HEK293 (cell line): ENCODE data around the gene IFNA2.

Source experiments
- ATF2 ChIP-seq: fragments of 450-650 bp; formaldehyde crosslinking; IDR thresholded peaks from 2 replicates; pipeline ENCODE4 v1.5.1; 2016; ENCODE audit warnings: missing biosample characterization, missing genetic modification characterization, low read depth
- ELK4 ChIP-seq: IDR thresholded peaks from 2 replicates; pipeline ENCODE4 v1.6.1; 2011; ENCODE audit warnings: mild to moderate bottlenecking, low read depth, low read length, borderline replicate concordance
- GLI2 ChIP-seq: fragments of 450-650 bp; formaldehyde crosslinking; IDR thresholded peaks from 2 replicates; pipeline ENCODE4; 2017; ENCODE audit warnings: missing biosample characterization, missing genetic modification characterization, low read depth, borderline replicate concordance
- GLIS2 ChIP-seq: fragments of 450-650 bp; formaldehyde crosslinking; IDR thresholded peaks from 2 replicates; pipeline ENCODE4 v1.5.1; 2016; ENCODE audit warnings: missing biosample characterization, missing genetic modification characterization
- REPIN1 ChIP-seq: fragments of 450-650 bp; formaldehyde crosslinking; IDR thresholded peaks from 2 replicates; pipeline ENCODE4 v1.5.1; 2017; ENCODE audit warnings: missing biosample characterization, missing genetic modification characterization, low read depth
- TRIM28 ChIP-seq: IDR thresholded peaks from 2 replicates; pipeline ENCODE4 v1.6.1; 2011; ENCODE audit warnings: low read length, control low read depth, borderline replicate concordance
- WT1 ChIP-seq: fragments of 450-650 bp; formaldehyde crosslinking; IDR thresholded peaks from 2 replicates; pipeline ENCODE4 v1.5.1; 2016; ENCODE audit warnings: missing biosample characterization, missing genetic modification characterization
- YY1 ChIP-seq: fragments of 450-650 bp; formaldehyde crosslinking; IDR thresholded peaks from 2 replicates; pipeline ENCODE4 v1.5.1; 2018; ENCODE audit warnings: missing biosample characterization, missing genetic modification characterization
- ZBTB21 ChIP-seq: fragments of 450-650 bp; formaldehyde crosslinking; IDR thresholded peaks from 2 replicates; pipeline ENCODE4 v1.5.1; 2017; ENCODE audit warnings: missing biosample characterization, missing genetic modification characterization
- ZBTB26 ChIP-seq: fragments of 450-650 bp; formaldehyde crosslinking; optimal IDR thresholded peaks from 2 replicates; pipeline ENCODE3; 2016; ENCODE audit warnings: missing biosample characterization, mild to moderate bottlenecking, missing genetic modification characterization
- ZEB2 ChIP-seq: fragments of 450-650 bp; formaldehyde crosslinking; IDR thresholded peaks from 2 replicates; pipeline ENCODE4 v1.5.1; 2016; ENCODE audit warnings: missing biosample characterization, missing genetic modification characterization
- ZFP69B ChIP-seq: fragments of 450-650 bp; formaldehyde crosslinking; IDR thresholded peaks from 2 replicates; pipeline ENCODE4 v1.5.1; 2016; ENCODE audit warnings: missing biosample characterization, missing genetic modification characterization
- ZNF114 ChIP-seq: fragments of 450-650 bp; formaldehyde crosslinking; IDR thresholded peaks from 2 replicates; pipeline ENCODE4 v1.5.0; 2017; ENCODE audit warnings: missing biosample characterization, missing genetic modification characterization
- ZNF16 ChIP-seq: fragments of 450-650 bp; formaldehyde crosslinking; IDR thresholded peaks from 2 replicates; pipeline ENCODE4 v1.5.1; 2016; ENCODE audit warnings: low read depth, missing biosample characterization, missing genetic modification characterization
- ZNF174 ChIP-seq: fragments of 450-650 bp; formaldehyde crosslinking; IDR thresholded peaks from 2 replicates; pipeline ENCODE4 v1.5.0; 2017; ENCODE audit warnings: missing biosample characterization, mild to moderate bottlenecking, missing genetic modification characterization
- ZNF2 ChIP-seq: fragments of 450-650 bp; formaldehyde crosslinking; IDR thresholded peaks from 2 replicates; pipeline ENCODE4 v1.5.1; 2016; ENCODE audit warnings: missing biosample characterization, missing genetic modification characterization
- ZNF221 ChIP-seq: fragments of 450-650 bp; formaldehyde crosslinking; IDR thresholded peaks from 2 replicates; pipeline ENCODE4 v1.5.1; 2017; ENCODE audit warnings: missing biosample characterization, missing genetic modification characterization, borderline replicate concordance
- ZNF324 ChIP-seq: fragments of 450-650 bp; formaldehyde crosslinking; IDR thresholded peaks from 2 replicates; pipeline ENCODE4 v1.5.1; 2016; ENCODE audit warnings: missing biosample characterization, missing genetic modification characterization
- ZNF404 ChIP-seq: fragments of 450-650 bp; formaldehyde crosslinking; IDR thresholded peaks from 2 replicates; pipeline ENCODE4 v1.5.1; 2017; ENCODE audit warnings: missing biosample characterization, missing genetic modification characterization
- ZNF423 ChIP-seq: fragments of 450-650 bp; formaldehyde crosslinking; IDR thresholded peaks from 2 replicates; pipeline ENCODE4 v1.5.1; 2016; ENCODE audit warnings: missing biosample characterization, missing genetic modification characterization
- ZNF510 ChIP-seq: fragments of 450-650 bp; formaldehyde crosslinking; IDR thresholded peaks from 2 replicates; pipeline ENCODE4 v1.5.1; 2018; ENCODE audit warnings: mild to moderate bottlenecking, missing genetic modification characterization, missing biosample characterization; ENCODE audit not compliant: insufficient replicate concordance
- ZNF529 ChIP-seq: fragments of 450-650 bp; formaldehyde crosslinking; IDR thresholded peaks from 2 replicates; pipeline ENCODE4 v1.5.1; 2017; ENCODE audit warnings: missing genetic modification characterization, missing biosample characterization; ENCODE audit not compliant: insufficient replicate concordance
- ZNF560 ChIP-seq: fragments of 450-650 bp; formaldehyde crosslinking; IDR thresholded peaks from 2 replicates; pipeline ENCODE4 v1.5.1; 2017; ENCODE audit warnings: missing biosample characterization, missing genetic modification characterization, borderline replicate concordance
- ZNF621 ChIP-seq: fragments of 450-650 bp; formaldehyde crosslinking; IDR thresholded peaks from 2 replicates; pipeline ENCODE4 v1.5.1; 2017; ENCODE audit warnings: missing biosample characterization, missing genetic modification characterization
- ZNF660 ChIP-seq: fragments of 450-650 bp; IDR thresholded peaks from 2 replicates; pipeline ENCODE4 v1.5.1; 2018; ENCODE audit warnings: missing biosample characterization, mild to moderate bottlenecking, missing genetic modification characterization
- ZNF670 ChIP-seq: fragments of 450-650 bp; formaldehyde crosslinking; IDR thresholded peaks from 2 replicates; pipeline ENCODE4 v1.5.1; 2016; ENCODE audit warnings: missing biosample characterization, missing genetic modification characterization, low read depth
- ZXDB ChIP-seq: fragments of 450-650 bp; formaldehyde crosslinking; IDR thresholded peaks from 2 replicates; pipeline ENCODE4 v1.5.1; 2016; ENCODE audit warnings: missing biosample characterization, missing genetic modification characterization
- TF ChIP-seq, protein P1 (sequence below): fragments of 450-650 bp; formaldehyde crosslinking; IDR thresholded peaks from 2 replicates; pipeline ENCODE4 v1.5.1; 2016; ENCODE audit warnings: missing biosample characterization, missing genetic modification characterization
- TF ChIP-seq, protein P2 (sequence below): fragments of 450-650 bp; formaldehyde crosslinking; IDR thresholded peaks from 2 replicates; pipeline ENCODE4 v1.5.1; 2016; ENCODE audit warnings: missing biosample characterization, missing genetic modification characterization
- TF ChIP-seq, protein P3 (sequence below): sonication (generic); formaldehyde crosslinking; IDR thresholded peaks from 2 replicates; pipeline ENCODE4 v1.8.1; 2022; ENCODE audit warnings: mild to moderate bottlenecking, moderate library complexity, missing genetic modification reagents
- TF ChIP-seq, protein P4 (sequence below): fragments of 450-650 bp; formaldehyde crosslinking; IDR thresholded peaks from 2 replicates; pipeline ENCODE4 v1.5.1; 2016; ENCODE audit warnings: missing biosample characterization, missing genetic modification characterization

IFNA2 gene

GRCh38 chr9:21334701-21335632, 50.2 kb downstream of the IFNA2 start, which contains the start of gene KLHL9 (continued):
- TF ChIP-seq ZNF114 (tag by site-specific recombination) = no peak
- no peak for TF ChIP-seq ZNF510 (tag by site-specific recombination)
- TF ChIP-seq ZNF221 (tag by site-specific recombination) = no peak
- TF ChIP-seq ZNF529 (tag by site-specific recombination) = no peak
- no peak for TF ChIP-seq ZNF670 (tag by site-specific recombination)
- peak; percentile 33; the same call in 1 of the 2 replicates for TF ChIP-seq GLIS2 (tag by site-specific recombination)
- peak; percentile 41; the same call in 1 of the 2 replicates for TF ChIP-seq YY1 (tag by site-specific recombination)
- peak; percentile 58 for TF ChIP-seq ZXDB (tag by site-specific recombination)
- TF ChIP-seq ELK4 = no peak
- TF ChIP-seq ZNF16 (tag by site-specific recombination) = no peak
- TF ChIP-seq WT1 = no peak
- no peak; the same call in 1 of the 2 replicates for TF ChIP-seq ZNF2 (tag by site-specific recombination)
- no peak for TF ChIP-seq TRIM28
- TF ChIP-seq ZNF174 (tag by site-specific recombination) = no peak
- TF ChIP-seq ZEB2 (tag by site-specific recombination) = no peak
- no peak for TF ChIP-seq ZNF560 (tag by site-specific recombination)
- TF ChIP-seq REPIN1 (tag by site-specific recombination) = no peak
- TF ChIP-seq ZNF324 (tag by site-specific recombination) = peak; percentile 45; the same call in 1 of the 2 replicates
- TF ChIP-seq ZNF404 (tag by site-specific recombination) = no peak
- TF ChIP-seq, protein P1, sequence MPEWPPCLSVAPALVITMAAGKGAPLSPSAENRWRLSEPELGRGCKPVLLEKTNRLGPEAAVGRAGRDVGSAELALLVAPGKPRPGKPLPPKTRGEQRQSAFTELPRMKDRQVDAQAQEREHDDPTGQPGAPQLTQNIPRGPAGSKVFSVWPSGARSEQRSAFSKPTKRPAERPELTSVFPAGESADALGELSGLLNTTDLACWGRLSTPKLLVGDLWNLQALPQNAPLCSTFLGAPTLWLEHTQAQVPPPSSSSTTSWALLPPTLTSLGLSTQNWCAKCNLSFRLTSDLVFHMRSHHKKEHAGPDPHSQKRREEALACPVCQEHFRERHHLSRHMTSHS (tag by site-specific recombination) = no peak
- TF ChIP-seq ZNF660 (tag by site-specific recombination) = 0 out of 2 replicates have a peak, but pooled peaks have one; percentile 21
- TF ChIP-seq GLI2 = no peak
- no peak for TF ChIP-seq ZNF621
- TF ChIP-seq ZBTB26 (tag by site-specific recombination) = peak; percentile 22
- TF ChIP-seq ZBTB21 (tag by site-specific recombination) = no peak
- no peak for TF ChIP-seq ATF2 (tag by site-specific recombination)
- TF ChIP-seq, protein P2, sequence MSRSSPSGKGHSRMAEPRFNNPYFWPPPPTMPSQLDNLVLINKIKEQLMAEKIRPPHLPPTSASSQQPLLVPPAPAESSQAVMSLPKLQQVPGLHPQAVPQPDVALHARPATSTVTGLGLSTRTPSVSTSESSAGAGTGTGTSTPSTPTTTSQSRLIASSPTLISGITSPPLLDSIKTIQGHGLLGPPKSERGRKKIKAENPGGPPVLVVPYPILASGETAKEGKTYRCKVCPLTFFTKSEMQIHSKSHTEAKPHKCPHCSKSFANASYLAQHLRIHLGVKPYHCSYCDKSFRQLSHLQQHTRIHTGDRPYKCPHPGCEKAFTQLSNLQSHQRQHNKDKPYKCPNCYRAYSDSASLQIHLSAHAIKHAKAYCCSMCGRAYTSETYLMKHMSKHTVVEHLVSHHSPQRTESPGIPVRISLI (tag by site-specific recombination) = no peak
- TF ChIP-seq, protein P3, sequence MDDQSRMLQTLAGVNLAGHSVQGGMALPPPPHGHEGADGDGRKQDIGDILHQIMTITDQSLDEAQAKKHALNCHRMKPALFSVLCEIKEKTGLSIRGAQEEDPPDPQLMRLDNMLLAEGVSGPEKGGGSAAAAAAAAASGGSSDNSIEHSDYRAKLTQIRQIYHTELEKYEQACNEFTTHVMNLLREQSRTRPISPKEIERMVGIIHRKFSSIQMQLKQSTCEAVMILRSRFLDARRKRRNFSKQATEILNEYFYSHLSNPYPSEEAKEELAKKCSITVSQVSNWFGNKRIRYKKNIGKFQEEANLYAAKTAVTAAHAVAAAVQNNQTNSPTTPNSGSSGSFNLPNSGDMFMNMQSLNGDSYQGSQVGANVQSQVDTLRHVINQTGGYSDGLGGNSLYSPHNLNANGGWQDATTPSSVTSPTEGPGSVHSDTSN (CRISPR knock-in tag) = 0 out of 2 replicates have a peak, but pooled peaks have one; percentile 20
- TF ChIP-seq ZNF423 (tag by site-specific recombination) = no peak
- TF ChIP-seq, protein P4, sequence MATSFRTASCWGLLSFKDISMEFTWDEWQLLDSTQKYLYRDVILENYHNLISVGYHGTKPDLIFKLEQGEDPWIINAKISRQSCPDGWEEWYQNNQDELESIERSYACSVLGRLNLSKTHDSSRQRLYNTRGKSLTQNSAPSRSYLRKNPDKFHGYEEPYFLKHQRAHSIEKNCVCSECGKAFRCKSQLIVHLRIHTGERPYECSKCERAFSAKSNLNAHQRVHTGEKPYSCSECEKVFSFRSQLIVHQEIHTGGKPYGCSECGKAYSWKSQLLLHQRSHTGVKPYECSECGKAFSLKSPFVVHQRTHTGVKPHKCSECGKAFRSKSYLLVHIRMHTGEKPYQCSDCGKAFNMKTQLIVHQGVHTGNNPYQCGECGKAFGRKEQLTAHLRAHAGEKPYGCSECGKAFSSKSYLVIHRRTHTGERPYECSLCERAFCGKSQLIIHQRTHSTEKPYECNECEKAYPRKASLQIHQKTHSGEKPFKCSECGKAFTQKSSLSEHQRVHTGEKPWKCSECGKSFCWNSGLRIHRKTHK (tag by site-specific recombination) = no peak
- TF ChIP-seq ZFP69B (tag by site-specific recombination) = no peak
